Activated naive CD4-positive, alpha-beta T cell treated with anti-CD3 and anti-CD28 coated beads, Interleukin-2, amount 50 U/mL, for 72 hours (primary cell): ENCODE results near the gene NPAS3. TPM values are rescaled to one million over a fixed set of nuclear protein-coding genes. Genes with fewer than 3 reads are reported as not detected.

ENCODE experiments used
- ATAC-seq, 2 donors: fragments of 150-1000 bp; cut with Tn5 transposase; 2 replicates each; pipeline ENCODE4 v1.10.0; 2021; ENCODE audit warnings: mild to moderate bottlenecking in 2 of 2, moderate library complexity in 2 of 2
- DNase-seq, 2 donors: peaks; one replicate each; pipeline ENCODE4 v3.0.0; 2021 to 2022; ENCODE audit warnings: low spot score in 2 of 2
- H3K27ac Mint-ChIP-seq, 2 donors: one replicate each; pipeline ENCODE4 v1.8.0; 2022; ENCODE audit warnings: mild to moderate bottlenecking in 2 of 2, mixed read lengths in 2 of 2
- H3K36me3 Mint-ChIP-seq, 2 donors: one replicate each; pipeline ENCODE4 v1.8.0; 2022; ENCODE audit warnings: mixed read lengths in 2 of 2
- H3K9me3 Mint-ChIP-seq, 2 donors: one replicate each; pipeline ENCODE4 v1.8.0; 2022; ENCODE audit warnings: mixed read lengths in 2 of 2
- total RNA-seq, 2 donors: library from RNA; stranded (reverse); gene quantifications; one replicate each; pipeline ENCODE4 v1.2.3, GENCODE V29; 2022

Gene NPAS3
- total RNA-seq, 2 donors from 2014 or later = not detected

DNA sequence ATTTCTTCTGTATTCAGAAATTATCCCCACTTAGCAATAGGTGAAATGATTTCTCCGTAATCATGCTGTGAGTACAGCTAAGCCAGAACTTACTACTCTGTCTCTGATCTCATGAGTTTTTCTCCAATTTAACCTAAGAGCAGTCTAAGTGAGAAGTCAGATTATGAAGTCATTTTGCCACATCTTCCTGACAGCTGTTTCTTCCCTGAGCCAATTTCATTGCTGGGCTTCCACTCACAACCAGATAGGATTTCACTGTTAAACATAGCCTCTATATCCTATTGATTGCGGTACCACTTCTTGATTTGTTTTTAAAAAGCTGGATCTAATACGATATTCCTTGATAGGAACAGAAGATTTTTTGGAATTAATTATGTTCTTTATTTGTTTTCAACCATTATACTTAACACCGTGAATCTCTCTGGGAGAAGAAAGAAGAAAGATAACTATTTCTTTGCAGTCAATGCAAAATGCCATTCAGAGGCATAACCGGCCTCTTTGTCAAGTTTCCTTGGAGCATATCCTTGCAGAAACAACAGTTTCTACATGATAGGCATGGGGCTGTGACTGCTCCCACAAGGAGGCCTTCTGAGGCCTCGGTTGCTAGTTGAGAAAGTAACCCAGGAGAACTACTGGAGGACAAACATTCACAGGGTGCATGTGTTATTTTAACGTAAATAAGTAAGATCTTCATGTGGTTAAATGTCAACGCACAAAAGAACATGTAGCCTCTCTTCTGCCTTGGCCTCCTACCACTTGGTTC, 212.2 kb downstream of the NPAS3 start:
- H3K27ac Mint-ChIP-seq = no peak overlapping the region

GRCh38 chr14:33163109-33163508, 224.4 kb downstream of the NPAS3 start:
- Mint-ChIP-seq H3K9me3 (peaks cover 4 to 6% of the 10 kb centered on the region in 2 donors), H3K27ac (no peak overlapping the region), H3K36me3 (no peaks in the 10 kb centered on the region)
- ATAC-seq = no peak
- DNase-seq = no peak

More for the DNA sequence above, 212.2 kb downstream of the NPAS3 start:
- Mint-ChIP-seq H3K36me3 (peaks cover 0 to 4% of the 10 kb centered on the region in 2 donors), H3K9me3 (peaks cover 7 to 11% of the 10 kb centered on the region in 2 donors)
- no peak for DNase-seq
- no peak for ATAC-seq

DNA sequence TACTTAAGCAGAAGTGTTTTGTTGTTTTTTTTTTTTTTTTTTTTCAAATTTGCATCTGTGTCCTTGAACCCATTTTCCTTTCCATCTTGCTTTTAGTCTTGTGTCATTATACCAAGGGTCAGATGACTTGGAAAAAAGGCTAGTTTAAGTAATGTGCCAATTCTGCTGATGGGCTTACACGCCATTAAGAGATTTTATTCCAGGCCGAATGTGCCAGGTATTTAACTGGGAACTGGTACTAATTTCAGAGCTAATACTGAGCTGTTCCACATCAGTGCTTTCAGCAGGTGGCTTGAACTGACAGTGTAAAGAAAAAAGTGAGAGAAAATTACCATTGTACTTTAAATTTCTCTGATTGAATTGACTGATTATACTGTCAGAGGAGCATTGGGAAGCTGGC, 224.9 kb downstream of the NPAS3 start:
- no peak overlapping the region for H3K27ac Mint-ChIP-seq
- no peaks in the 10 kb centered on the region for H3K36me3 Mint-ChIP-seq
- peaks cover 2 to 8% of the 10 kb centered on the region in 2 donors for H3K9me3 Mint-ChIP-seq
- ATAC-seq (no peak), DNase-seq (no peak)

- no peak overlapping the region for H3K27ac Mint-ChIP-seq
- DNase-seq = no peak
- peaks cover 4 to 10% of the 10 kb centered on the region in 2 donors for H3K9me3 Mint-ChIP-seq
- no peaks in the 10 kb centered on the region for H3K36me3 Mint-ChIP-seq
- ATAC-seq = no peak
Measured at GRCh38 chr14:33165144-33165925, 226.7 kb downstream of the NPAS3 start.

GRCh38 chr14:33165926-33166289, 227.2 kb downstream of the NPAS3 start:
- DNase-seq (no peak), ATAC-seq (no peak)
- Mint-ChIP-seq H3K36me3 (no peaks in the 10 kb centered on the region), H3K27ac (no peak overlapping the region), H3K9me3 (peaks cover 9 to 10% of the 10 kb centered on the region in 2 donors)

- DNase-seq (no peak), ATAC-seq (no peak)
- Mint-ChIP-seq H3K27ac (no peak overlapping the region), H3K9me3 (peaks cover 0 to 5% of the 10 kb centered on the region in 2 donors), H3K36me3 (no peaks in the 10 kb centered on the region)
Measured at GRCh38 chr14:33175951-33176350, 237.3 kb downstream of the NPAS3 start.

- ATAC-seq (no peak), DNase-seq (no peak)
- Mint-ChIP-seq H3K36me3 (no peaks in the 10 kb centered on the region), H3K9me3 (peaks cover 0 to 3% of the 10 kb centered on the region in 2 donors), H3K27ac (no peak overlapping the region)
Measured at GRCh38 chr14:33184587-33184986, 245.9 kb downstream of the NPAS3 start.

- DNase-seq (no peak), ATAC-seq (no peak)
- Mint-ChIP-seq H3K27ac (no peak overlapping the region), H3K36me3 (no peaks in the 10 kb centered on the region), H3K9me3 (peaks cover 0 to 8% of the 10 kb centered on the region in 2 donors)
Measured at GRCh38 chr14:33186656-33187055, 248.0 kb downstream of the NPAS3 start.

- Mint-ChIP-seq H3K27ac (no peak overlapping the region), H3K9me3 (peaks cover 0 to 8% of the 10 kb centered on the region in 2 donors), H3K36me3 (no peaks in the 10 kb centered on the region)
- ATAC-seq (no peak), DNase-seq (no peak)
Measured at GRCh38 chr14:33188880-33189279, 250.2 kb downstream of the NPAS3 start.

- no peak overlapping the region for H3K27ac Mint-ChIP-seq
- H3K9me3 Mint-ChIP-seq = peaks cover 0 to 14% of the 10 kb centered on the region in 2 donors
- H3K36me3 Mint-ChIP-seq = no peaks in the 10 kb centered on the region
- no peak for ATAC-seq
- DNase-seq = no peak
Measured at GRCh38 chr14:33191855-33192254, 253.2 kb downstream of the NPAS3 start.

- Mint-ChIP-seq H3K27ac (no peak overlapping the region), H3K36me3 (no peaks in the 10 kb centered on the region), H3K9me3 (peaks cover 4 to 10% of the 10 kb centered on the region in 2 donors)
- DNase-seq = no peak
- no peak for ATAC-seq
Measured at GRCh38 chr14:33194551-33194950, 255.9 kb downstream of the NPAS3 start.

- peaks cover 0 to 5% of the 10 kb centered on the region in 2 donors for H3K36me3 Mint-ChIP-seq
- no peak overlapping the region for H3K27ac Mint-ChIP-seq
- no peak for DNase-seq
- peaks cover 9 to 12% of the 10 kb centered on the region in 2 donors for H3K9me3 Mint-ChIP-seq
- ATAC-seq = no peak
Measured at GRCh38 chr14:33198684-33199083, 260.0 kb downstream of the NPAS3 start.

DNA sequence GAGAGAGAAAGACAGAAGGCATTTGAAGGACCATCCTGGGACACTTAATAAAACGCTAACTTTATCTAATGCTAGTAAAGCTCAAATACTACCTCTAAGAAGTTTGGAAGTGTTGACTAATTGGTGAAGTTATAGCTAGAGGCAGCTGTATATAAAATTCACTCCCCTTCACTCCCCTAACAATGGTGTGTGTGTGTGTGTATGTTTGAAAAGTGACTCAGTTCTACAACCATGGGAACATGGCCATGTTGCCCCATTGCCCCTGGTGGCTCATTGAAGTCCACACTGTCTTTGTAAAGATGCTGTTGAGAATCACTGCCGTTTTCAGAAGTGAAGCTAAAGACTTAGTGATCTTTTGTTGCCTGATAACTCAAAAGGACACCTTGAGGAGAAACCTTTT, 262.4 kb downstream of the NPAS3 start:
- peaks cover 0 to 5% of the 10 kb centered on the region in 2 donors for H3K36me3 Mint-ChIP-seq
- no peak overlapping the region for H3K27ac Mint-ChIP-seq
- ATAC-seq (no peak), DNase-seq (no peak)
- peaks cover 9 to 12% of the 10 kb centered on the region in 2 donors for H3K9me3 Mint-ChIP-seq

- H3K27ac Mint-ChIP-seq = no peak overlapping the region
- ATAC-seq (no peak), DNase-seq (no peak)
Measured at GRCh38 chr14:33206981-33207380, 268.3 kb downstream of the NPAS3 start.

GRCh38 chr14:33207467-33208017, 268.9 kb downstream of the NPAS3 start:
- no peaks in the 10 kb centered on the region for H3K36me3 Mint-ChIP-seq
- ATAC-seq = no peak
- no peaks in the 10 kb centered on the region for H3K9me3 Mint-ChIP-seq
- no peak for DNase-seq
- H3K27ac Mint-ChIP-seq = no peak overlapping the region

More at GRCh38 chr14:33206981-33207380, 268.3 kb downstream of the NPAS3 start:
- no peaks in the 10 kb centered on the region for H3K9me3 Mint-ChIP-seq
- H3K36me3 Mint-ChIP-seq = no peaks in the 10 kb centered on the region

DNA sequence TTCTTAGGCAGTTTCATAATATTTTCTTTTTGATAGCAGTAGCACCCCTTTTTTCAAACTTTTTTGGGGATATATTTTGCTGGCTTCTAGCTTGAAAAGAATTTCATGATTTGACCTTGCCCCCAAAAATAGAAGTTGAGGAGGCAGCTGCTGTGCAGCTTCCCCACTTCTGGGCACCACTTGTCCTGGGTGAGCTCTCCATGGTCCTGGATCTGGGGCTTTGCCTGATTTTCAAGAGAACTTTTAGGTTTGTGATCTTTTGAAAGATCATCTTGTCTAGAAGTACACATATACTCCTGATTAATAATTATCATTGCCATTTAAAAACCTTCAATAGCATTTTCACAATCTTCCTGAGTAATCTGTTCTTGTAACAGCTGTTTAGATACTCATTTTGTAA, 271.6 kb downstream of the NPAS3 start:
- Mint-ChIP-seq H3K36me3 (no peaks in the 10 kb centered on the region), H3K9me3 (no peaks in the 10 kb centered on the region), H3K27ac (no peak overlapping the region)
- ATAC-seq (no peak), DNase-seq (no peak)

DNA sequence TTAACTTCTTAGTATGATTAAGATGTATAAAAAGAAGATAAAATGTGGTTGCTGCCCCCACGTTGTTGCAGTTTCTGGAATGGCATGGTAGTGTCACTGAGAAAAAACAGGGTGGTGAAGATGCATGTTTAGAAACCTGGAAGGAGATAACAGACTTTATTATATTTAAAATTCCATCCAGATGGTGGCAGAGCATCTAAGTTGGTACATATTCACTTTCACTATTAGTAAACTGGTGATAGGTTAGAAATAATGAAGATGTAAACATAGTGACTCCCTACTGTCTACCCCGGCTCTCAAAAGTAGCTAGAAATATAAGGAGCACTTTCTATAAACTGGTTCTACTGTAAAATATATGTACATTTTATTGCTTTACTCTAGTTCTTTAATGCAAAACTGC, 279.3 kb downstream of the NPAS3 start:
- H3K36me3 Mint-ChIP-seq = no peaks in the 10 kb centered on the region
- peaks cover 5 to 10% of the 10 kb centered on the region in 2 donors for H3K9me3 Mint-ChIP-seq
- no peak for DNase-seq
- no peak for ATAC-seq
- no peak overlapping the region for H3K27ac Mint-ChIP-seq
